ENCODE data around the gene GNG7. TPM values are rescaled to one million over a fixed set of nuclear protein-coding genes. Genes with fewer than 3 reads are reported as not detected.
"Not testable (repeated sequence)": the region's sequence is repeated elsewhere in the genome, so short reads cannot be mapped to it uniquely, and the experiment has no call there.

Gene GNG7
- total RNA-seq, 4 donors from 2014 or later, result 4.7 to 15.6 (median 9.2) TPM

- TF ChIP-seq POLR2A (IDR thresholded peaks at IDR 0.05) (no peak), POLR2AphosphoS5 (IDR thresholded peaks at IDR 0.05) (no peak), CTCF (IDR thresholded peaks at IDR 0.05) (no peak), EP300 (IDR thresholded peaks at IDR 0.05) (no peak)
- 92 to 100% methylated on average over 2 to 3 of the region's 8 CpGs for WGBS, 2 donors (ENCODE audit: low coverage in 1 of 2)
- Histone ChIP-seq H3K27me3 (no peaks in the 10 kb centered on the region), H3K36me3 (no peaks in the 10 kb centered on the region), H3K9me3 (no peaks in the 10 kb centered on the region), H3K4me3 (no peak overlapping the region), H3K4me1 (peaks cover 0 to 10% (median 0%) of the 10 kb centered on the region in 3 donors), H3K27ac (no peak overlapping the region)
- no peak for ATAC-seq
These were observed 49.9 kb downstream of the GNG7 start for GRCh38 chr19:2652504-2653099.

- ATAC-seq, result not testable (repeated sequence)
These were observed 51.3 kb downstream of the GNG7 start for GRCh38 chr19:2651002-2651733.

GRCh38 chr19:2650515-2650914 is 52.0 kb downstream of the GNG7 start:
- peaks cover 0 to 10% (median 0%) of the 10 kb centered on the region in 3 donors for H3K4me1 ChIP-seq
- no peaks in the 10 kb centered on the region for H3K9me3 ChIP-seq
- no peak overlapping the region for H3K4me3 ChIP-seq
- no peak overlapping the region for H3K27ac ChIP-seq
- ATAC-seq, result no peak
- no peak for TF ChIP-seq POLR2A (IDR thresholded peaks at IDR 0.05)
- no peak for TF ChIP-seq CTCF (IDR thresholded peaks at IDR 0.05)
- TF ChIP-seq POLR2AphosphoS5 (IDR thresholded peaks at IDR 0.05), result no peak
- TF ChIP-seq EP300 (IDR thresholded peaks at IDR 0.05), result no peak
- 40% methylated on average over 3 of the region's 21 CpGs; no CpG with 5 or more reads in 1 of the 2 donors for WGBS, 2 donors (ENCODE audit: low coverage in 1 of 2)
- no peaks in the 10 kb centered on the region for H3K27me3 ChIP-seq
- H3K36me3 ChIP-seq, result peaks cover 0 to 6% of the 10 kb centered on the region in 2 donors

More at GRCh38 chr19:2651002-2651733, 51.3 kb downstream of the GNG7 start:
- not testable (repeated sequence) for H3K36me3 ChIP-seq, H3K9me3 ChIP-seq, H3K4me3 ChIP-seq, H3K27ac ChIP-seq, H3K4me1 ChIP-seq, H3K27me3 ChIP-seq
- WGBS, 2 donors (ENCODE audit: low coverage in 1 of 2), result 69 to 71% methylated on average over 7 of the region's 7 CpGs

- no peaks in the 10 kb centered on the region for H3K4me1 ChIP-seq
These were observed 54.0 kb downstream of the GNG7 start for GRCh38 chr19:2648528-2648937.

GRCh38 chr19:2648099-2648498 is 54.4 kb downstream of the GNG7 start:
- 59 to 61% methylated on average over 5 of the region's 5 CpGs for WGBS, 2 donors (ENCODE audit: low coverage in 1 of 2)
- Histone ChIP-seq H3K9me3 (no peaks in the 10 kb centered on the region), H3K36me3 (peaks cover 0 to 11% of the 10 kb centered on the region in 2 donors), H3K27ac (no peak overlapping the region), H3K4me1 (no peaks in the 10 kb centered on the region), H3K4me3 (no peak overlapping the region), H3K27me3 (no peaks in the 10 kb centered on the region)
- no peak for ATAC-seq
- TF ChIP-seq POLR2A (IDR thresholded peaks at IDR 0.05) (no peak), POLR2AphosphoS5 (IDR thresholded peaks at IDR 0.05) (no peak), CTCF (IDR thresholded peaks at IDR 0.05) (no peak), EP300 (IDR thresholded peaks at IDR 0.05) (no peak)

More at GRCh38 chr19:2648528-2648937, 54.0 kb downstream of the GNG7 start:
- peak; percentile 78 for ATAC-seq
- Histone ChIP-seq H3K27me3 (no peaks in the 10 kb centered on the region), H3K4me3 (no peak overlapping the region), H3K9me3 (no peaks in the 10 kb centered on the region), H3K36me3 (peaks cover 0 to 11% of the 10 kb centered on the region in 2 donors), H3K27ac (no peak overlapping the region)
- 37 to 44% methylated on average over 4 of the region's 4 CpGs for WGBS, 2 donors (ENCODE audit: low coverage in 1 of 2)
- no peak for TF ChIP-seq EP300 (IDR thresholded peaks at IDR 0.05)
- TF ChIP-seq CTCF (IDR thresholded peaks at IDR 0.05), result peak in 3 of 4 experiments; percentile 86 to 93 (median 91)
